ENCODE data around the gene KDM4C. TPM values are rescaled to one million over a fixed set of nuclear protein-coding genes. Genes with fewer than 3 reads are reported as not detected.

The KDM4C gene
- total RNA-seq, 1 experiment from 2014 or later: 16.8 TPM

GRCh38 chr9:6910497-6910896, 152.7 kb downstream of the KDM4C start:
- H3K27ac ChIP-seq (ENCODE audit: low read depth, low read length): no peak overlapping the region
- ChIA-PET POLR2A (no interaction called here), RAD21 (ENCODE audit: low non-redundant PET in 1 of 2, low total read pairs in 2 of 2, uncharacterized antibody in 2 of 2, unreplicated experiment in 2 of 2) (no interaction called here), CTCF (no interaction called here)
- H3K4me3 ChIP-seq (replicated peaks in 1 of 2; ENCODE audit: low read depth in 1 of 2, low read length in 2 of 2): no peak overlapping the region
- H3K9ac ChIP-seq (ENCODE audit: low read length): no peak overlapping the region
- no peaks in the 10 kb centered on the region for H3K4me1 ChIP-seq (ENCODE audit: control insufficient read depth in 1 of 2, insufficient read depth in 2 of 2, low read length in 2 of 2)
- no peaks in the 10 kb centered on the region for H3K9me2 ChIP-seq (ENCODE audit: insufficient read depth)
- BruUV-seq (replicated peaks): no TSS peak
- no peaks in the 10 kb centered on the region for H3K27me3 ChIP-seq (ENCODE audit: insufficient read depth, low read length)
- no peak overlapping the region for H3K4me2 ChIP-seq (ENCODE audit: low read length)
- intact Hi-C loops (cut with micrococcal nuclease): loop anchor here (5.0 kb wide), 2 partner anchors 142 to 267 kb away; no protein-coding TSS in a partner anchor
- no peaks in the 10 kb centered on the region for H3K79me2 ChIP-seq (ENCODE audit: insufficient read depth, low read length)
- ATAC-seq (no peak), DNase-seq (ENCODE audit: low read depth, low spot score) (no peak)
- no peaks in the 10 kb centered on the region for H3K9me3 ChIP-seq (ENCODE audit: control insufficient read depth in 1 of 2, insufficient read depth in 1 of 2, low read depth in 1 of 2, low read length in 2 of 2)
- TF ChIP-seq MAX (IDR thresholded peaks at IDR 0.05): no peak
- TF ChIP-seq JUND (IDR thresholded peaks at IDR 0.05): no peak
- no peak for TF ChIP-seq CTCF (IDR thresholded peaks at IDR 0.05 in 2 of 3, conservative IDR thresholded peaks at IDR 0.05 in 1 of 3; ENCODE audit: borderline replicate concordance in 1 of 3, insufficient read depth in 1 of 3, low read depth in 2 of 3, low read length in 2 of 3)
- TF ChIP-seq EZH2phosphoT487 (IDR thresholded peaks at IDR 0.05; ENCODE audit: borderline replicate concordance): no peak
- TF ChIP-seq EGR1 (IDR thresholded peaks at IDR 0.05; ENCODE audit: low read depth): no peak
- TF ChIP-seq CEBPB (IDR thresholded peaks at IDR 0.05; ENCODE audit: low read depth): no peak
- TF ChIP-seq CBX3 (IDR thresholded peaks at IDR 0.05; ENCODE audit: low read depth): no peak
- TF ChIP-seq FOSL1 (IDR thresholded peaks at IDR 0.05; ENCODE audit: low read depth): no peak
- no peak for TF ChIP-seq ATF3 (IDR thresholded peaks at IDR 0.05)
- no peak for TF ChIP-seq YY1 (IDR thresholded peaks at IDR 0.05; ENCODE audit: extremely low read depth, insufficient replicate concordance, low read depth, low read length)
- no peak for TF ChIP-seq REST (IDR thresholded peaks at IDR 0.05; ENCODE audit: low read depth)
- TF ChIP-seq SIN3A (IDR thresholded peaks at IDR 0.05; ENCODE audit: low read depth): no peak
- no peak for TF ChIP-seq POLR2A (IDR thresholded peaks at IDR 0.05; ENCODE audit: borderline replicate concordance, extremely low read depth, insufficient read depth, insufficient read length)
- TF ChIP-seq TCF7L2 (IDR thresholded peaks at IDR 0.05; ENCODE audit: borderline replicate concordance, extremely low read depth, insufficient read depth, insufficient read length): no peak
- no peak for TF ChIP-seq SP1 (IDR thresholded peaks at IDR 0.05; ENCODE audit: low read depth)
- no peak for TF ChIP-seq RAD21 (IDR thresholded peaks at IDR 0.05; ENCODE audit: low read depth)
- no peak for TF ChIP-seq SRF (IDR thresholded peaks at IDR 0.05; ENCODE audit: low read depth)
- no peak for TF ChIP-seq ELF1 (IDR thresholded peaks at IDR 0.05; ENCODE audit: borderline replicate concordance, low read depth)
- no peaks in the 10 kb centered on the region for H4K20me1 ChIP-seq (ENCODE audit: insufficient read depth)
- no peak overlapping the region for H2AFZ ChIP-seq (ENCODE audit: low read depth, low read length, poor library complexity, severe bottlenecking)
- no peaks in the 10 kb centered on the region for H3K36me3 ChIP-seq (ENCODE audit: control insufficient read depth in 1 of 2, insufficient read depth in 2 of 2, low read length in 2 of 2)
